HG02642 (cell line): Measurements from ENCODE around the gene KIF3C.
"Not testable (repeated sequence)": the region's sequence is repeated elsewhere in the genome, so short reads cannot be mapped to it uniquely, and the experiment has no call there.

Experiments used
- ATAC-seq: cut with Tn5 transposase; IDR thresholded peaks from one replicate; pipeline ENCODE4 v1.9.1; 2021; ENCODE audit warnings: mild to moderate bottlenecking; ENCODE audit not compliant: unreplicated experiment, poor library complexity

Gene KIF3C

GRCh38 chr2:25966531-25967270 is 15.6 kb downstream of the KIF3C start:
- no peak for ATAC-seq

- no peak for ATAC-seq
These were observed 17.4 kb downstream of the KIF3C start for GRCh38 chr2:25964891-25965290.

DNA sequence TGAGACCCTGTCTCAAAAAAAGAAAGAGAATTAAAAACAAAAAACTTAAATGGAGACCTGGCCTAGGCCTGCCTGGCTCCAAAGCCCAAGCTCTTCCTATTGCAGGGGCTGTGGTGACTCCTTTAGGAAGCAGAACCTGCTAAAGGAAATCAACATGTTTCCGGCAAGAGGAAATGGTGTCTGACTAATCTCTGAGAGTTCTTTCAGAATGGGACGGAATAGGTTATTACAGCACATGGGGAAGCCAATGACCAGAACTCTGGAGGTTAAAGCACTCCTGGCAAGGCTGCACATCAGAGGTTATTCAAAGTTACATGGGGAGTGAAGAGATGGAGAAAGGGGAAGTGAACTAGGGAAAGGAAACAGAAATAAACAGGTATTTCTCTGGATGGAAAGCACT is 21.4 kb downstream of the KIF3C start:
- no peak for ATAC-seq

DNA sequence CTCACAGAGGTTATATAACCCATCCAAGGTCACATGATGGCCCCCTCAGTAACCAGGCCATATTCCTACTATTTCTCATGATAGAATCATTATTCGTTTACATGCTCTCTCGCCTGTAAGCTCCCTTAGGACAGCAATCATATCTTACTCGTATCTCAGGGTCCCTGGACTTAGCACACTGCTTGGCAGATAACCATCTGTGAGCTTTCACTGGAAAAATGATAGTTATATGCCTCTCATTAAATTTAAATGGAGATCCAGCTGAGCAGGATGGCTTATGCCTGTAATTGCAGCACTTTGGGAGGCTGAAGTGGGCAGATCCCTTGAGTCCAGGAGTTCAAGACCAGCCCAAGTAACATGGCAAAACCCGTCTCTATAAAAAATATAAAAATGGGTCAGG is 21.9 kb downstream of the KIF3C start:
- ATAC-seq = no peak

- not testable (repeated sequence) for ATAC-seq
These were observed 23.7 kb downstream of the KIF3C start for GRCh38 chr2:25958611-25959010.

DNA sequence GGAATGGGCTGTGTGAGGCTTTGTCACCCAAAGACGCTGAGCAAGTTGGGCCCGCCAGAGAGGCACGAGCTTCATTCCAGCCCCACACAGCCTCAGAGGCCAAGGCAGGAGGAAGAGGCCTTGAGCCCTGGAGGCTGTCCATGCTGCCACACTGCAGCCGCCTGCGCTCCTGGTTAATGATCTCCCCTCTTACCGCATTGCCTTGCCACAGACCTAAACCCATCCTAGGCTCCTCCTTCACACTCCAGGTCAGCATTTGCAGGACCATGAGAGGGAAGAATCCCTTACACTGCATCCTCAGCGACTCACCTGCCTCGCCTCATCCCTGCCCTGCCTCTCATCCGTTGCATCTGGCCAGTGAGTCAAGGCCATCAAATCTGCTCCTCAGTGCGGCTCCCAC is 24.6 kb downstream of the KIF3C start:
- no peak for ATAC-seq

- no peak for ATAC-seq
These were observed 26.3 kb downstream of the KIF3C start for GRCh38 chr2:25955869-25956535.

DNA sequence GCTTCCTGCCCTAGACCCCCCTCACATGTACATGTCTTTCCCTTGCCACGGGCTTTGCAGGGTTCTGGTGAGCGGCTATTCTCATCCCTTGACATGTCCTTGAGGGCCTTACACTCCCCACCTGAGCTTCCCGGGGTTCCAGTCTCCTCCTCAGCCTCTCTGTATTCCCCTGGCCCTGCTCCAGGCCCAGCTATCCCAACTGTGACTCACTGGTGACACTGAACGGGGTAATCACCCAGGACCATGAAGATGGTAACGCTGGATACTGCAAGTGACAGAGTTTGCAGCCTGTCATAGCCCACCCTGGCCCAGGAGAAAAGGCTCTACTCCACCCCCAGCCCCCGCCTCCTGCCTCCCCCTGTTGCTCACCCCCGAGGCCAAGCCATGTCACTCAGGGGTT is 27.3 kb downstream of the KIF3C start:
- ATAC-seq = no peak

DNA sequence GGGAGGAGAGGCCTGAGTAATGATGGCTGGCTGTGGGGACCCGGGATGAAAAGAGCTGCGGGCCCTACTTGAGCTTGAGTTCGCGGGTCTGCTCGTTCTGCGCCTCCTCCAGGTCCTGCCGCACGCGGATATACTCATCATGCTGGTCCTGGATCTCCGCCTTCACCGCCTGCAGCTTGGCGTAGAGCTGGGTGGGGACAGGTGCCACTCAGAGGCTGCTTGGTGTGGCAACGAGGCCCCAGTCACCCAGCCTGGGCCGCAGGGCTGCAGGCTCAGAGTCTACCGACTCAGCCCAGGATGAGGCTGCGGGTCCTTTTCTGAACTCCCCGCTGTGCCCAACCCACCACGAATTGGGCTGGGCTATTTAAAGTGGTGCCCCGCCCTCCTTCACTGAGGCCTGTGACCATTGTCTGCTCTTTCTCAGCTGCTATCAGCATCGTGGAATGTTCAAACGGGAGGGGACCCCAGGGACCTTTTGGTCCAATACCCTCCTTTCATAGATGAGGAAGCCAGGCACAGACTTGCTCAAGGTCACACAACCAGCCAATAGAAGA is 28.0 kb downstream of the KIF3C start:
- ATAC-seq = no peak

DNA sequence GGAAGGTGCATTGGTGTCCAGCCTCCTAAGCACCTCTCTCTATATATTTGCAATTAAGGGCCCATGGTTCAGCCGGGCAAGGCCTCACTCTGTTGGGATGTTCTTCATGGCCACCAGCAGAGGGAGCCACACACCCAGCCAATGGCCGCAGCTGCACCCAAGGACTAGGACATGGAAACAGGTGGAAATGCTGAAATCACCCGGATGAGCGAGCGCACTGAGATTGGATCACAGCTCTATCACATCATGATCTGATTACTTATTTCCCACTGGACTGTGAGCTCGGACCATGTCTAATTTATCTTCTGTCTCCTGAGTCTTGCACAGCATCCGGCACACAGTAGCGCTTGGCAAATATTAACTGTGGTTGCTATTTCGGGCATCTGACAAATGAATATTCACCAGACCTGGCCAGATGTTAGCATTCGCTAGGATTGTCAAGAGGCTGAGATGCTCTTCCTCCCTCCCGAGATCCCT is 31.2 kb downstream of the KIF3C start:
- ATAC-seq = peak; percentile 66

- no peak for ATAC-seq
These were observed 33.9 kb downstream of the KIF3C start for GRCh38 chr2:25948437-25948836.

DNA sequence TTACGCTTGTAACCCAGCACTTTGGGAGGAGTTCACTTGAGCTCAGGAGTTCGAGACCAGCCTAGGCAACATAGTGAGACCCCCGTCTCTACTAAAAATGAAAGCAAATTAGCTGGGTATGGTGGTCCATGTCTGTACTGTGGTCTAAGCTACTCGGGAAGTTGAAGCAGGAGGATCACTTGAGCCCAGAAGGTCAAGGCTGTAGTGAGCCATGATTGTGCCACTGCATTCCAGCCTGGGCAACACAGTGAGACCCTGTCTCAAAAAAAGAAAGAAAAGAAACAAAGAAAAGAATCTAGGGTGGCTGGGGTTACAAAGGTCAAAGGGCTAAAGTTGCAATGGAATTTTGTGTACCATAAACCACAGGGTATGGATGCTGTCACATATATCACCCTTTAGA is 41.3 kb downstream of the KIF3C start:
- no peak for ATAC-seq

GRCh38 chr2:25939257-25939668 is 43.0 kb downstream of the KIF3C start:
- ATAC-seq = no peak

- ATAC-seq = no peak
These were observed 44.0 kb downstream of the KIF3C start for GRCh38 chr2:25938345-25938744.

DNA sequence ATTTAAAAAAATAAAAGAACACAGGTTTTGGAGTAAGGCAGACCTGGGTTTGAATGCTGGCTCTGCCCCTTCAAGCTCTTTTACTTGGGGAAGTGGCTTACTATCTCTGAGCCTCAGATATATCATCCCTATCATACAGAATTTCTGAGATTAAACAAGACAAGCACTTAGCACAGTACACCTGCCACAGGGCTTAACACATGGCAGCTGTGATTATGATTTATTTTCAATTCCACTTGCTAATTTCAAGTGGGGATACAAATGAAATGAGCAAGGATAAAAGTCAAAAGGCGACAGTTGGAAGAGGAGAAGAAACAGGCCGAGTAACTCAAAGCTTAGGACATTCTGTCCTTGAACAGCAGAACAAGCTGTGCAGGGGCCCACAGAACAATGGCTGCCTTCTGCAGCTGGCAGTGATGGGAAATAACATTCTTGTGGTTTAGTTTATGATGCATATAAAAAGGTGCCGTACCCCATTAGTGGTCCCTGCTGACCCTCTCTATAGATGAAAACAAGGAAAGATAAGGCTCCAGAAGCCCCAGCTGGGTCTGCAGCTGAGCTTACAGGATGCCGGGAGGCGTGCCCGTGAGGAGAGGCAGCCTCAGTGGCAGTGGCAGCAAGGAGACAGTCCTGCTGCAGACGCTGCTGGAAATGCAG is 45.3 kb downstream of the KIF3C start:
- ATAC-seq = no peak

- ATAC-seq = no peak
These were observed 48.7 kb downstream of the KIF3C start for GRCh38 chr2:25933622-25934021.

GRCh38 chr2:25929789-25930473 is 52.4 kb downstream of the KIF3C start:
- ATAC-seq = no peak

DNA sequence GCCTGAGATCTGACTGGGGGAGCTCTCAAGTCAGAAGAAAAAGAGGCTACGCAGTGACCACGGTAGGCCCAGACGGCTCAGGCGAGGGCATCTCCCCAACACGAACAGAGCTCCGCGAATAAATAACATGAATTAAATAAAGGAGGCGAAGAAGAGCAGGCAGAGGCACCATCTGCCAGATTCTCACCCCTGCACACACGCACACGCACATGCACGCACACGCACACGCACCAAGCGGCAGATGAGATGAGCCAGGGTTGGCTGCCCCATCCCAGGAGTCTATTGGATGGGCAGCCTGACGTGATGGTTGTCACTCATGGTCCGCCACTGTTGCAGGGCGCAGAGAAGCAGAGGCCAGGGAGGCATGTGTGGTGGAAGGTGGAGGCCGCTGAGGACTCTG is 53.6 kb downstream of the KIF3C start:
- ATAC-seq = no peak

DNA sequence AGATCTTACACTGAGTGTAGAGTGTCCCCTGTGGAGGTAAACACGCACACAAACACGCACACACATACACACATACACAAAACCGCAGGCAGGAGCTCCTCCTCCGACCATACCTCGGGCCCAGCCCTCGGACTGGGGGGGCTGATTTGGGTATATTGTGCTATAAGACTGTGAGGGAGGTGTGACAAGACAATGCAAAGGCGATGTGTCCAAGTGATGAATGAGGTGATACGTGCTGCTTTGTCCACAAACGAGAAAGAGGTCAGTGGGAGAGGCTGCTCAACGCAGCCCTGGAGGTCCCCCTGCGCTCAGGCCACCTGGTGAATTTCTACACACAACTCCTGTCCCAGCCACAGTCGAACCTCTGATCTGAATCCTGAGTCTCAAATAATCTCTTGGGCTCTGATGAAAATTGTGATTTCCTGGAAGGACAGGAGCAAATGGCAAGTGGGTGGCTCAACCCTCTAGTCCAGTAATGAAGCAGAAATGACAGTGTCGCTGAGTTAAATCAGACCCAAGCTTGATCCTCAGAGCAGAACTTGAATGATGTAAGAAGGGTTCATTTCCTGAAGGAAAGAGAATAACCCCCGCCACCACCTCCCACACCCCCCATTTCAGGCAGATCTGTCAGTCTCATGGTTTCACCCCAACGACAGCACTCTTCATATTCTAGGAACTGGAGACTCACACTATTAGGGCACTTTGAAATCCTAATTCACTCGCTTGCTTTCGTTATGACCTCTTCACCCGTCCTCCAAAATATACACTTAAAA is 55.1 kb downstream of the KIF3C start:
- no peak for ATAC-seq

- no peak for ATAC-seq
These were observed 59.8 kb downstream of the KIF3C start for GRCh38 chr2:25922501-25922900.
